22Rv1 (cell line): ENCODE data around the gene POLR3A.

Experiments used
- ZFX ChIP-seq: fragments of 450-650 bp; IDR thresholded peaks from 2 replicates; pipeline ENCODE4 v1.6.1; 2017; ENCODE audit warnings: antibody characterized with exemption, borderline replicate concordance
- TF ChIP-seq, protein P1 (sequence below): fragments of 450-650 bp; IDR thresholded peaks from 2 replicates; pipeline ENCODE4 v1.5.1; 2017; ENCODE audit warnings: mild to moderate bottlenecking

DNA sequence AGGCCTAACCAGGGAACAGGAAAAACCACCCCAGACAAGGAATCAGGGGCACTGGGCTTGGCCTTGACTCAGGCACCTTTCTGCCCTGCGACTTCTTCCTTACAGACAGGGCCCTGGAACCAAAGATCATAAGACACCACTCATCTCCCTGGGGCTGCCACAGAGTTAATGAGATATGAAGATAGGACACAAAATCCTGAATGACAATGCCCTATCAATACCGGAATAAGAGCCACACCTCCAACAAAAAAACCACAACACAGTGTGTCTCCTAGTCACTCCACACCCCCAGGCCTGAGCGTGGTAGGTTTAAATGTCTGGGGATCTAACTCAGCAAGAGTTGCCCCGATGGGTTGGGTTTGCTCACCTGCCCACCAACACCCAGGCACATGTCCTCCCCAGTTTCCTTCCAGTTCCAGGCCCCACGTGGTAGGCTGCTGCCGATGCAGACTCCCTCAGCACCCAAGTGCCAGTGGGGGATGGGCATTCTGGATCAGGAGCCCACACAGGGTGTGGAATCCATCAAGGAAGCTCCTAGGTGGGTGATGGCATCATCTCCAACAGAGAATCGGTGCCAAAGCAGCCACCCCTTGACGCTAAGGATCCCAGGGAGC, 106.6 kb downstream of the POLR3A start:
- TF ChIP-seq, protein P1, sequence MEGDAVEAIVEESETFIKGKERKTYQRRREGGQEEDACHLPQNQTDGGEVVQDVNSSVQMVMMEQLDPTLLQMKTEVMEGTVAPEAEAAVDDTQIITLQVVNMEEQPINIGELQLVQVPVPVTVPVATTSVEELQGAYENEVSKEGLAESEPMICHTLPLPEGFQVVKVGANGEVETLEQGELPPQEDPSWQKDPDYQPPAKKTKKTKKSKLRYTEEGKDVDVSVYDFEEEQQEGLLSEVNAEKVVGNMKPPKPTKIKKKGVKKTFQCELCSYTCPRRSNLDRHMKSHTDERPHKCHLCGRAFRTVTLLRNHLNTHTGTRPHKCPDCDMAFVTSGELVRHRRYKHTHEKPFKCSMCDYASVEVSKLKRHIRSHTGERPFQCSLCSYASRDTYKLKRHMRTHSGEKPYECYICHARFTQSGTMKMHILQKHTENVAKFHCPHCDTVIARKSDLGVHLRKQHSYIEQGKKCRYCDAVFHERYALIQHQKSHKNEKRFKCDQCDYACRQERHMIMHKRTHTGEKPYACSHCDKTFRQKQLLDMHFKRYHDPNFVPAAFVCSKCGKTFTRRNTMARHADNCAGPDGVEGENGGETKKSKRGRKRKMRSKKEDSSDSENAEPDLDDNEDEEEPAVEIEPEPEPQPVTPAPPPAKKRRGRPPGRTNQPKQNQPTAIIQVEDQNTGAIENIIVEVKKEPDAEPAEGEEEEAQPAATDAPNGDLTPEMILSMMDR = no peak
- no peak for TF ChIP-seq ZFX
